ENCODE measurements around the gene B3GAT1.

Gene B3GAT1

GRCh38 chr11:134383576-134384221, 28.3 kb downstream of the B3GAT1 start:
- TF ChIP-seq, protein P1, sequence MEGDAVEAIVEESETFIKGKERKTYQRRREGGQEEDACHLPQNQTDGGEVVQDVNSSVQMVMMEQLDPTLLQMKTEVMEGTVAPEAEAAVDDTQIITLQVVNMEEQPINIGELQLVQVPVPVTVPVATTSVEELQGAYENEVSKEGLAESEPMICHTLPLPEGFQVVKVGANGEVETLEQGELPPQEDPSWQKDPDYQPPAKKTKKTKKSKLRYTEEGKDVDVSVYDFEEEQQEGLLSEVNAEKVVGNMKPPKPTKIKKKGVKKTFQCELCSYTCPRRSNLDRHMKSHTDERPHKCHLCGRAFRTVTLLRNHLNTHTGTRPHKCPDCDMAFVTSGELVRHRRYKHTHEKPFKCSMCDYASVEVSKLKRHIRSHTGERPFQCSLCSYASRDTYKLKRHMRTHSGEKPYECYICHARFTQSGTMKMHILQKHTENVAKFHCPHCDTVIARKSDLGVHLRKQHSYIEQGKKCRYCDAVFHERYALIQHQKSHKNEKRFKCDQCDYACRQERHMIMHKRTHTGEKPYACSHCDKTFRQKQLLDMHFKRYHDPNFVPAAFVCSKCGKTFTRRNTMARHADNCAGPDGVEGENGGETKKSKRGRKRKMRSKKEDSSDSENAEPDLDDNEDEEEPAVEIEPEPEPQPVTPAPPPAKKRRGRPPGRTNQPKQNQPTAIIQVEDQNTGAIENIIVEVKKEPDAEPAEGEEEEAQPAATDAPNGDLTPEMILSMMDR (IDR thresholded peaks at IDR 0.05; ENCODE audit: extremely low read depth, insufficient read depth, missing control alignments), result no peak
- no peak for DNase-seq (ENCODE audit: low spot score)
- in situ Hi-C loops (cut with MboI; ENCODE audit: low pct_unique_long_range_greater_than_20kb, low sequenced_read_pairs, unreplicated experiment), result no loop called here

DNA sequence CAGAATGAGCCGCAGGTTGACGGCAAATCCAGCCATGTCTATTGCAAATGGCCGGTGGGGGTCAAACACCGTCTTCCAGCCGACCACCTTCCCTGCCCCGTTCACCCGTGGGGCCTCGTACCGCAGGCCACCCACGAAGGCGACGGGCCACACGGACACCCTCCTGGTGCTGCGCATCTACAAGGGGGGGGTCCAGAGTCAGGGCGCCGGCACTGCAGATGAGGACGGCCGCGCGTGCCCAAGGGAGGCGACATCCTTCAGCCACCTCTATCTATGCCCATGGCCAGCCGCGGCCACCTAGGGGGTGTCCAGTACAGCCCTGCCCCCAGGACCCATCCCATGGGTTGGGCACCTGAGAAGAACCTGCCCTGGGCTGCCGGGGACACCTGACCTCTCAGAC, 29.2 kb downstream of the B3GAT1 start:
- in situ Hi-C loops (cut with MboI; ENCODE audit: low pct_unique_long_range_greater_than_20kb, low sequenced_read_pairs, unreplicated experiment), result no loop called here
- TF ChIP-seq, protein P1 (IDR thresholded peaks at IDR 0.05; ENCODE audit: extremely low read depth, insufficient read depth, missing control alignments), result no peak
- no peak for DNase-seq (ENCODE audit: low spot score)

- in situ Hi-C loops (cut with MboI; ENCODE audit: low pct_unique_long_range_greater_than_20kb, low sequenced_read_pairs, unreplicated experiment), result no loop called here
- DNase-seq (ENCODE audit: low spot score), result no peak
- TF ChIP-seq, protein P1 (IDR thresholded peaks at IDR 0.05; ENCODE audit: extremely low read depth, insufficient read depth, missing control alignments), result no peak
These were observed 29.8 kb downstream of the B3GAT1 start for GRCh38 chr11:134382257-134382656.

GRCh38 chr11:134380785-134381184, 31.3 kb downstream of the B3GAT1 start:
- in situ Hi-C loops (cut with MboI; ENCODE audit: low pct_unique_long_range_greater_than_20kb, low sequenced_read_pairs, unreplicated experiment), result no loop called here
- TF ChIP-seq, protein P1 (IDR thresholded peaks at IDR 0.05; ENCODE audit: extremely low read depth, insufficient read depth, missing control alignments), result no peak
- no peak for DNase-seq (ENCODE audit: low spot score)

GRCh38 chr11:134380229-134380628, 31.8 kb downstream of the B3GAT1 start:
- TF ChIP-seq, protein P1 (IDR thresholded peaks at IDR 0.05; ENCODE audit: extremely low read depth, insufficient read depth, missing control alignments), result no peak
- no peak for DNase-seq (ENCODE audit: low spot score)
- in situ Hi-C loops (cut with MboI; ENCODE audit: low pct_unique_long_range_greater_than_20kb, low sequenced_read_pairs, unreplicated experiment), result no loop called here

GRCh38 chr11:134379241-134379640, 32.8 kb downstream of the B3GAT1 start:
- in situ Hi-C loops (cut with MboI; ENCODE audit: low pct_unique_long_range_greater_than_20kb, low sequenced_read_pairs, unreplicated experiment), result no loop called here
- TF ChIP-seq, protein P1 (IDR thresholded peaks at IDR 0.05; ENCODE audit: extremely low read depth, insufficient read depth, missing control alignments), result no peak
- DNase-seq (ENCODE audit: low spot score), result no peak
